ENCODE data around the gene STX1A.

STX1A gene

DNA sequence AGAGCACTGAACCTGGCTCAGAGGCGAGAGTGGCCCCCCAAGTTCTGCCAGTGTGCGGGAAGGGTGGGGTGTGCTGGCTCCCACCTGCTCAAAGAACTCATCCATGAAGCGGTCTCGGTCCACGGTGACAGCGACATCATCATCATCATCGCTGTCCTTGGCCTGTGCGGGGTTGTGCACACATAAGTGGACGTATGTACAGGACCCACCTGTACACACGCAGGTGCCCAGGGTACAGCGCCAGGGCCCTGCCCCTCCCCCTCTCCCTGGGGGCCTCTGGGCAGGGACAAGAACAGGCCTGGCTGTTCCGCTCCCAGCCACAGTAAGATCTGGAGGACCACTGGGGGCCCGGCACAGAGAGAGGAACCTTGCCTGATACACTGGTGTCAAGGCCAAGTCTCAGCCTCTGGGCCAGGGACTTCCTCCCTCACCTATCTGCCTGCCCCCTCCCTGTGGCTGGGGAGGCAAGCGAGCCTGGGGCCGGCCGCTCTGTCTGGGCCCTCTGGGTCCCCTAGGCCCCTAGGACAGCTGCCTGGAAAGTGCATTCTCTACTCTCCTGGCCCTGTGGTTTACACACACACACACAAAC is 10.4 kb downstream of the STX1A start:
- Histone ChIP-seq H3K36me3 (replicated peaks) (peaks cover 8% of the 10 kb centered on the region; the same call in 1 of the 2 replicates), H3K9me3 (no peaks in the 10 kb centered on the region), H3K4me3 (no peak overlapping the region), H3K27me3 (ENCODE audit: low read depth) (no peaks in the 10 kb centered on the region), H3K4me1 (no peaks in the 10 kb centered on the region)
- DNase-seq (ENCODE audit: low spot score in 2 of 2), result no peak
- in situ Hi-C loops (cut with MboI; ENCODE audit: low sequenced_read_pairs), result no loop called here

DNA sequence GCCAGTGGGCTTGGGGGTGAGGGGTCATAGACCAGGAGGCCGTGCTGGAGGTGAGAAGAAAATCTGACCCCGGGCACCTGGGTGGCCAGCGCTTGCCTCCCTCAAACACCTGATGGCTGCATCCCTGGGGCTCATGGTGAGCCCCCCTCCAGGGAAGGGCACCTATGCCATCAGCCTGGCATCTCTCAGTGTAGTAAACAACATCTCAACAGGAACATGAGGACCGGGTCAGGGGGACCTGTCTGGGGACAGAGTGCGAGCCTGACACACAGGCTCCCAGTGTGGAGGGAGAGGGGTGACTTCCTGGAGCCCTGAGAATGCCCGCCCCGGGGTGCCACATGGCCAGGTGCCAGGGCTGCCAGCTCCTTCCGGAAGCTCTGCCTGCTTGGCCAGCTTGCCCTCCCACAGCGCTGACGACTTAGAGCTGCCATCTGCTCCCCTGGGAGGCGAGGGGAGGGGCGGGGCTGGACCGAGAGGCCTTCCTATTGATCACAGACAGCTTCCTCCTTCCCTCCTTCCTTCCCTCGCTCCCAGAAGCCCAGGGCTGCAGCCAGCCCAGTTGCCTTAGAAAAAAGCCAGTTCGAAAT is 12.3 kb downstream of the STX1A start:
- H3K4me3 ChIP-seq, result no peak overlapping the region
- H3K4me1 ChIP-seq, result no peaks in the 10 kb centered on the region
- H3K9me3 ChIP-seq, result no peaks in the 10 kb centered on the region
- no peak for DNase-seq (ENCODE audit: low spot score in 2 of 2)
- in situ Hi-C loops (cut with MboI; ENCODE audit: low sequenced_read_pairs), result no loop called here
- H3K36me3 ChIP-seq (replicated peaks), result peaks cover 14% of the 10 kb centered on the region; the same call in 1 of the 2 replicates
- no peaks in the 10 kb centered on the region for H3K27me3 ChIP-seq (ENCODE audit: low read depth)

DNA sequence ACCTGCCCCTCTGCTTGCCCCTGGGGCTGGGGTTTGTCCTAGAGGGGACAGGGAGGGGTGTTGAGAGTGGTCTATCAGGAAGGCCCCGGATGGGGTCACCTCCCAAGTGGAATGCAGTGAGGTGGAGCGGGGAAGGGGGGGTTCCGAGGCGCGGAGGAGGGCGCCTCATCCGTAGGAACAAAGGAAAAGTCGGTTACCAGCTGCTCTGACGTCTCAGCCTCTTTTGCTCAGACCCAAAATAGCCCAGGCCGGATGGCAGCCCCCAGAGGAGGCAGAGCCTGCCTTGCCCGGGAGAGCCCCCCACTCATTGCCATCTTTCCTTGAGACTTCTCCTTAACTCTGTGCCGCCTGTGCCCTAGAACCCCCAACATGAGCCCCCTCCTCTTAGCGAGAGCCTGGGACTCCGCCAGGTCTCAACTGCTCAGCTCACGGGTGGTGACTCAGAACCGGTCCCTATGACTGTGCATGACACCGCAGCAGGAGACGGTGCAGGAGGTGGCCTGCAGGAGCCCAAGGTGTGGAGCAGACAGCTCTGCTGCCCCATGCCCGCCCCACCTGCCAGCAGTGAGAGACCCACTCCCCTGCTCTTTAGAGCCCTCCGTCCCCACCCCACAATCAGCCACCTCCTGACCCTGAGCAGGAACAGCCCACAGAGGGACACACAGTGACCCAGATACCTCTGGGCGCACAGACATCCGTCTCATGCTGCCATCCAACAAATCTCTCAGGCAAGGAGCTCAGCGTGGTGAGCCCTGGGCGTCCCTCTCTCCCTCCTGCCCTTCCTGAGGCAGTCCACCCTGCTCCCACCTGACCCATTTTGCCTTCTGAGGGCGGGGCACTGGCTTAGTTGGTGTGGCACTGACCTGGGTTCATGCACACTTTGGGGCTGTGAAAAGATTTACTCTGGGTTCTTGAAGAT is 13.1 kb downstream of the STX1A start:
- H3K9me3 ChIP-seq, result no peaks in the 10 kb centered on the region
- H3K4me1 ChIP-seq, result no peaks in the 10 kb centered on the region
- H3K36me3 ChIP-seq (replicated peaks), result peaks cover 20% of the 10 kb centered on the region; the same call in 1 of the 2 replicates
- no peak overlapping the region for H3K4me3 ChIP-seq
- in situ Hi-C loops (cut with MboI; ENCODE audit: low sequenced_read_pairs), result no loop called here
- no peak for DNase-seq (ENCODE audit: low spot score in 2 of 2)
- H3K27me3 ChIP-seq (ENCODE audit: low read depth), result no peaks in the 10 kb centered on the region

DNA sequence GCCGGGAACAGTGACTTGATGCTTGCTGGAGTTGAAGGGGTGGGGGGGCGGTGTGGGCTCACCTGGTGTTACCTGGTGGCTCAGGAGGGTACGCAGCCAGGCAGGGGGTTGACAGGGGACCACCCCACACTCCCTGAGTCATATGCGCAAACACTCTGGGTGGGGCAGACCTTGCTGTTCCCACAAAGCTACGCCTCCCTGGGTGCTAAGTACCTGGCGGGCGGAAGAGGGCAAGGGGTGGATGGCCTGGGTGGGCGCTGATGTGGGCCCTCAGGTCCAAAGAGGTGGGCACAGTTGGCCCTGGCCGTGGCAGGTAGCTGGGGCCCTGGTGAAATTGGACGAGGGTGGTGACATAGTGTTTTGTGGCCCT is 13.9 kb downstream of the STX1A start:
- DNase-seq (ENCODE audit: low spot score in 2 of 2), result no peak
- peaks cover 23% of the 10 kb centered on the region for H3K36me3 ChIP-seq (replicated peaks)
- no peaks in the 10 kb centered on the region for H3K9me3 ChIP-seq
- in situ Hi-C loops (cut with MboI; ENCODE audit: low sequenced_read_pairs), result no loop called here
- no peak overlapping the region for H3K4me3 ChIP-seq
- H3K4me1 ChIP-seq, result no peaks in the 10 kb centered on the region
- no peaks in the 10 kb centered on the region for H3K27me3 ChIP-seq (ENCODE audit: low read depth)

DNA sequence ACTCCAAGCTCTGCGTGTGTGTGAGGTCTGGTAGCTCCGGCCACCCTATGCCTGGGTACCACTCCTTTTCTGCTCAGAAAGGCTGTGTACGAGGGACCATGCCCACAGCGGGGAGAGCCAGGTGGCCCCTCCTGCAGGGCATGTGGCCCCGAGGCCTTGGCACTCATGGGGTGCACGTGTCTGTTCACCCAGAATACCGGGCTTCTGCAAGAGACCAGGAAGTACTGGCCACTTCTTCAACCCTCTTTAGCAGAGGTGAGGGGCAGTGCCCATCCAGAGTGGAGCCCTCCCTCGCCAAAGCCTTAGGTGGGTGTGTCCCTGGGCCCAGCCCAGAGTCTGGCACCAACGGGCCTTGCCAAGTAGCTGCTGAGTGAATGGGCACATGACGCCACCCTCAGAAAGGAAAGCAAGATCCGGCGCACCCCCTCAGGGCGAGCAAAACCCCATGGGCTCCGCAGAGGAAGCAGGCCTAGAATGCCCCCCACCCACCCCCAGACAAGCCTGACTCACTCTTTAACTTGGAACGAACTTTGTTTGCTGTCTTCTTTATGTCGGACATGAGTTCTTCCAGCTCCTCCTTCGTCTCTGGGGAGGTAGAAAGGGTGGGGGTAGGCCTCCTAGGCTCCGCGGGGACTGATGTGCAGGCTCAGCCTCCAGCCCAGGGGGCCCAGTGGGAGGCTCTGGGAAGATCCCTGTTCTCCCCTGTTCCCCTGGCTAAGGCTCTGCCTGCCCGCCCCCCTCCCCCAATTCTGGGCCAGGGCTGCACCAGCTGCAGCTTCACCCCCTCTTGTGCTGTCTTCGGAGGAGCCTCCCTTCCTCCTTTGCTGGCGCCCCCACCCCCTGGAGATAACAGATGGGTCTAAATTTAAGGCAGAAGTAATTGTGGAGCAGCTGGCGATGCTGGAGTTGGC is 14.6 kb downstream of the STX1A start:
- in situ Hi-C loops (cut with MboI; ENCODE audit: low sequenced_read_pairs), result no loop called here
- Histone ChIP-seq H3K4me3 (no peak overlapping the region), H3K27me3 (ENCODE audit: low read depth) (no peaks in the 10 kb centered on the region), H3K36me3 (replicated peaks) (peaks cover 23% of the 10 kb centered on the region), H3K9me3 (no peaks in the 10 kb centered on the region), H3K4me1 (no peaks in the 10 kb centered on the region)
- DNase-seq (ENCODE audit: low spot score in 2 of 2), result no peak

DNA sequence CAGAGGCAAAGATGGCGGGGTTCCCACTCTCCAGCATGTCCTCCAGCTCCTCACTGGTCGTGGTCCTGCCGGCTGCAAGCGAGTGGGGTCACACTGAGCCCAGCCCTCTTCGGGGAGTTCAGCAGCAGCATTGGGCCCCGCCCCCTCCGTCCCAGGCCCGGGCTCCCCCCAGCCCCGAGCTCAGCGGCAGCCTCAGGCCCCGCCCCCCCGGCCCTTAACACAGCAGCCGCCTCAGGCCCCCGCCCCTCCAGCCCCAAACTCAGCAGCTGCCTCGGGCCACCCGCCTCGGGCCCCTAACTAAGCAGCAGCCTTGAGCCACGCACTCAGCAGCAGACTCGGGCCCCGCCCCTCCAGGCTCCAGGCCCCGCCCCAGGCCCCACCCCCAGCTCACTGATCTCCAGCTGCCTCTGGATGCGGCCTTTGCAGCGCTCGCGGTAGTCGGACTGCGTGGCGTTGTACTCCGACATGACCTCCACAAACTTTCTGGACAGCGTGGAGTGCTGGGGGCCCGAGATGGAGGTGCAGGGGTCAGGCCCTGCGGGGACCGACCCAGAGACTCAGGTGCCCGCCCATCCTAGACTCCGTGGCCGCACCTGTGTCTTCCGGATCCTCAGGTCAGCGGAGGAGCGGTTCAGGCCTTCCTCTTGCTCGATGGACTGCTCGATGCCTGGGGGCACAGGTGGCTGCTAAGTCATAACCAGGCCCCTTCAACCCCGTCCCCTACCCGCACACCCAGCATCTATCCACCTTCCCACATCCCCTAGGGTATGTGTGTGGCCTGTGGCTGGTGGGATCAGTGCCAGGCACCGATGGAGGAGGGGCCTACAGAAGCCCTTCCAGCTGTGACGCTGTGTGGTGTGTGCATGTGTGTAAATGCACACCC is 15.5 kb downstream of the STX1A start:
- peaks cover 29% of the 10 kb centered on the region for H3K36me3 ChIP-seq (replicated peaks)
- no peaks in the 10 kb centered on the region for H3K27me3 ChIP-seq (ENCODE audit: low read depth)
- peak in 1 of 2 experiments; percentile 69 for DNase-seq (ENCODE audit: low spot score in 2 of 2)
- no peak overlapping the region for H3K4me3 ChIP-seq
- H3K4me1 ChIP-seq, result no peaks in the 10 kb centered on the region
- H3K9me3 ChIP-seq, result no peaks in the 10 kb centered on the region
- in situ Hi-C loops (cut with MboI; ENCODE audit: low sequenced_read_pairs), result no loop called here

DNA sequence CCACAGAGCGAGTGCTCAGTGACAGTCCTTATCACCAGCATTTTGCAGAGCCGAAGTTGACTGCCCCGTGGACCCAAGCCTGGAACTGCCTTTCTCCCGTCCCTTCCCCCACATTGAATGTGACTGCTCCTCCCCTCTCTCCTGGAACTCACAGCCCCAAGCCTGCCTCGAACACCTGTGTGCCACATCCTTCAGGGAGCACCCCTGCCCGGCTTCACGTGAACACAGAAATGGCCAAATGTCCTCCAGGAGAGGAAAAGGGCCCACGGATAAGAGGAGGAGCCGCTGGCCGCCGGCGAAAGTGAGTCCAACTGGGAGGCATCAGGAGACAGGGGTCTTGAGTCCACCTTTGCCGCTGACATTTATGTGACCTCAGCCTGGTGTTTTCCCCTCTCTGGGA is 16.2 kb downstream of the STX1A start:
- Histone ChIP-seq H3K9me3 (no peaks in the 10 kb centered on the region), H3K36me3 (replicated peaks) (peaks cover 37% of the 10 kb centered on the region), H3K4me3 (no peak overlapping the region), H3K4me1 (no peaks in the 10 kb centered on the region), H3K27me3 (ENCODE audit: low read depth) (no peaks in the 10 kb centered on the region)
- in situ Hi-C loops (cut with MboI; ENCODE audit: low sequenced_read_pairs), result no loop called here
- no peak for DNase-seq (ENCODE audit: low spot score in 2 of 2)

DNA sequence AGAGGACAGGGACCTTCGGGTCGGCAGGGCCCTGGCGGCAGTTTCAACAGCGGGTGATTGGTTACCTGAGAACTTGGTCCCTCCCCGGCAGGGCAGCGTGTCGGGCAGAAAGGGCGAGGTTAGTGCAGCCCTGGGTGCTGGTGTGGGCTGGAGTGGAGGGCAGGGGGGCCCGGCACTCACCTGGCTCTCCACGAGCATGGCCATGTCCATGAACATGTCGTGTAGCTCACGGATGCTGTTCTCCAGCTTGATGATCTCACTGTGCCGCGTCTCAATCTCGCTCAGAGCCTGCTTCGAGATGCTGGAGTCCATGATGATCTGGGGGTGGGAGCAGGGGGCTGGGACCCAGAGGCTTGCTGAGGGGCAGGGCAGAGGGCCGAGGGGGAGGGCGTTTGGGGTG is 16.8 kb downstream of the STX1A start:
- in situ Hi-C loops (cut with MboI; ENCODE audit: low sequenced_read_pairs), result no loop called here
- H3K4me1 ChIP-seq, result no peaks in the 10 kb centered on the region

DNA sequence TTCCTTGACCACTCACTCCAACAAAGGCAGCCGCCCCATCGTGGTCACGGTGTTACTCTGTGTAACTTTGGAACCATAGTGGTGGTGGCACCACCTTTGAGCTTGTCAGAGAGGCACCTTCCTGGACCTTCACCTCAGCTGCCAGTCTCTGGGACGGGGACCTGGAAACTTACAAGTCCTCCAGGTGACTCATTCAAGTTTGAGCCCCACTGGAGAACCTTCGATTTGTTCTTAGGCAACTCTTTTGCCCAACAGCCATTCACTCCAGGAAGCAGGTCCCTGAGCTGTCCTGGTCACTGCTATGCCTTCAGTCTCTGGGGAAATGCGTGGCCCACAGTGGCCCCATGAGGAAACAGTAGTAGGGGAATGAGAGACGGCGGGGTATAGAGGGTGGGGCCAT is 17.2 kb downstream of the STX1A start:
- Histone ChIP-seq H3K4me1 (no peaks in the 10 kb centered on the region), H3K36me3 (replicated peaks) (peaks cover 44% of the 10 kb centered on the region), H3K27me3 (ENCODE audit: low read depth) (no peaks in the 10 kb centered on the region), H3K4me3 (no peak overlapping the region), H3K9me3 (no peaks in the 10 kb centered on the region)
- no peak for DNase-seq (ENCODE audit: low spot score in 2 of 2)
- in situ Hi-C loops (cut with MboI; ENCODE audit: low sequenced_read_pairs), result no loop called here

More for the DNA sequence above, 16.8 kb downstream of the STX1A start:
- Histone ChIP-seq H3K36me3 (replicated peaks) (peaks cover 40% of the 10 kb centered on the region), H3K4me3 (no peak overlapping the region), H3K27me3 (ENCODE audit: low read depth) (no peaks in the 10 kb centered on the region), H3K9me3 (no peaks in the 10 kb centered on the region)
- no peak for DNase-seq (ENCODE audit: low spot score in 2 of 2)

DNA sequence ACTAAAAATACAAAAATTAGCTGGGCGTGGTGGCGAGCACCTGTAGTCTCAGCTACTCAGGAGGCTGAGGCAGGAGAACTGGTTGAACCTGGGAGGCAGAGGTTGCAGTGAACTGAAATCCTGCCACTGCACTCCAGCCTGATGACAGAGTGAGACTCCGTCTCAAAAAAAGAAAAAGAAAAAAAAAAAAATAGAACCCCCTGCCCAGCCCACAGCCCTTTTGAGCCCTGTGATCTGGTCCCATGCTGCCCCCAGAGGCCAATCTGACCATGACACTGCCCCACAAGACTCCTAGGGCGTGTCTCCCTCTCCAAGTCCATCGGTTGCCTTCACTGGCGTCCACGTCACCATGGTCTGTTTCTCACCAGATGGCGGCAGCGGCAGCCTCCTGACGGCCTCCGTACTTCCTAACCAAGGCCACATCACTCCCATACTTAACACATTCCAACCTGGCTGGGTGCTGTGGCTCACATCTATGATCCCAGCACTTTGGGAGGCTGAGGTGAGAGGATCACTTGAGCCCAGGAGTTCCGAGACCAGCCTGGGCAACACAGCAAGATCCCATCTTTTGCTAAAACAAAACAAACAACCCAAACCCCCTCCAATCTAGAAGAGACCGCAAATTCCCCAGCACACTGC is 18.0 kb downstream of the STX1A start:
- peaks cover 52% of the 10 kb centered on the region for H3K36me3 ChIP-seq (replicated peaks)
- no peak overlapping the region for H3K4me3 ChIP-seq
- H3K27me3 ChIP-seq (ENCODE audit: low read depth), result no peaks in the 10 kb centered on the region
- no peaks in the 10 kb centered on the region for H3K4me1 ChIP-seq
- H3K9me3 ChIP-seq, result no peaks in the 10 kb centered on the region
- DNase-seq (ENCODE audit: low spot score in 2 of 2), result peak; percentile 39 to 77
- in situ Hi-C loops (cut with MboI; ENCODE audit: low sequenced_read_pairs), result no loop called here

DNA sequence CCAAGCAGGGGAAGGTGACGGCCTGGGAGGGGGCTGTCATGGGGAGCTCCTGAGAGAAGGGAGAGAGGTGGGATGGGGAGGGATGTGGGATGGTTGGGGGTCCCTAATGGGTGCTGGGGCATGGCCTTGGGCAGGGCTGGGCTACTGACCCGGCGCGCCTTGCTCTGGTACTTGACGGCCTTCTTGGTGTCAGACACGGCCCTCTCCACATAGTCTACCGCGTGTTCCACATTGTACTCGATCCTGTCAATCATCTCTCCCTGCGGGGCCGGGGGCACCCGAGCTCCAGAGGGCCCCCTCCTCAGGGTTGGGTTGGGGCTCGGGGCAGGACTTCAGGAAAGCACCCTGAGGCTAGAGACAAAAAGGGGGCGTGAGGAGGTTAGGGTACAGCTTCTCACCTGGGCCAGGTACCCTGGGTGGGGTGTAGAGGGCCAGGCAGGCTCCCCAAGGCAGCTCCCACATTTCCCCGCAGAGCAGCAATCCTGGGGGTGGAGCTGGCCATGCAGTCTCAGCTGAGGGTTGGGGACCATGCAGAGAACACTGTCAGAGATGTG is 18.8 kb downstream of the STX1A start:
- peaks cover 60% of the 10 kb centered on the region for H3K36me3 ChIP-seq (replicated peaks)
- in situ Hi-C loops (cut with MboI; ENCODE audit: low sequenced_read_pairs), result no loop called here

DNA sequence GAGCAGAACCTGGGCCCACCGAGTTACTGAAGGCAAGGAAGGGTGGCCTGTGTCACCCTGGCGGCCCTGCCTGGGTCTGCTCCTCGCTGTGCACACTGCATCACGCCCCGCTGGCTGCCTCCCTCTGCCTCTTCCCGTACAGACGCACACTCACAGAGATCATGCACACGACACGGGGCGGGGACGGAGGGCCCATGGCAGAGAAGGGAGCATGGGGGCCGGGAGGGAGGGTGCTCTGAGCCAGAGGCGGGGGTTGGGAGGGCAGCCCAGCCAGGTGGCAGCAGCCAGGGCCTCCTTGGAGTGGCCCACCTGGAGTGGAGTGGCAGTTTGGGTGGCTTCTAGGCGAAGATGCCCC is 19.4 kb downstream of the STX1A start:
- Histone ChIP-seq H3K9me3 (no peaks in the 10 kb centered on the region), H3K4me1 (no peaks in the 10 kb centered on the region), H3K36me3 (replicated peaks) (peaks cover 64% of the 10 kb centered on the region), H3K4me3 (no peak overlapping the region), H3K27me3 (ENCODE audit: low read depth) (no peaks in the 10 kb centered on the region)
- in situ Hi-C loops (cut with MboI; ENCODE audit: low sequenced_read_pairs), result no loop called here
- DNase-seq (ENCODE audit: low spot score in 2 of 2), result no peak

More for the DNA sequence above, 18.8 kb downstream of the STX1A start:
- Histone ChIP-seq H3K9me3 (no peaks in the 10 kb centered on the region), H3K27me3 (ENCODE audit: low read depth) (no peaks in the 10 kb centered on the region), H3K4me3 (no peak overlapping the region), H3K4me1 (no peaks in the 10 kb centered on the region)
- no peak for DNase-seq (ENCODE audit: low spot score in 2 of 2)
